ENCODE data around the gene SCP2.

The SCP2 gene, protein sequence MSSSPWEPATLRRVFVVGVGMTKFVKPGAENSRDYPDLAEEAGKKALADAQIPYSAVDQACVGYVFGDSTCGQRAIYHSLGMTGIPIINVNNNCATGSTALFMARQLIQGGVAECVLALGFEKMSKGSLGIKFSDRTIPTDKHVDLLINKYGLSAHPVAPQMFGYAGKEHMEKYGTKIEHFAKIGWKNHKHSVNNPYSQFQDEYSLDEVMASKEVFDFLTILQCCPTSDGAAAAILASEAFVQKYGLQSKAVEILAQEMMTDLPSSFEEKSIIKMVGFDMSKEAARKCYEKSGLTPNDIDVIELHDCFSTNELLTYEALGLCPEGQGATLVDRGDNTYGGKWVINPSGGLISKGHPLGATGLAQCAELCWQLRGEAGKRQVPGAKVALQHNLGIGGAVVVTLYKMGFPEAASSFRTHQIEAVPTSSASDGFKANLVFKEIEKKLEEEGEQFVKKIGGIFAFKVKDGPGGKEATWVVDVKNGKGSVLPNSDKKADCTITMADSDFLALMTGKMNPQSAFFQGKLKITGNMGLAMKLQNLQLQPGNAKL

DNA sequence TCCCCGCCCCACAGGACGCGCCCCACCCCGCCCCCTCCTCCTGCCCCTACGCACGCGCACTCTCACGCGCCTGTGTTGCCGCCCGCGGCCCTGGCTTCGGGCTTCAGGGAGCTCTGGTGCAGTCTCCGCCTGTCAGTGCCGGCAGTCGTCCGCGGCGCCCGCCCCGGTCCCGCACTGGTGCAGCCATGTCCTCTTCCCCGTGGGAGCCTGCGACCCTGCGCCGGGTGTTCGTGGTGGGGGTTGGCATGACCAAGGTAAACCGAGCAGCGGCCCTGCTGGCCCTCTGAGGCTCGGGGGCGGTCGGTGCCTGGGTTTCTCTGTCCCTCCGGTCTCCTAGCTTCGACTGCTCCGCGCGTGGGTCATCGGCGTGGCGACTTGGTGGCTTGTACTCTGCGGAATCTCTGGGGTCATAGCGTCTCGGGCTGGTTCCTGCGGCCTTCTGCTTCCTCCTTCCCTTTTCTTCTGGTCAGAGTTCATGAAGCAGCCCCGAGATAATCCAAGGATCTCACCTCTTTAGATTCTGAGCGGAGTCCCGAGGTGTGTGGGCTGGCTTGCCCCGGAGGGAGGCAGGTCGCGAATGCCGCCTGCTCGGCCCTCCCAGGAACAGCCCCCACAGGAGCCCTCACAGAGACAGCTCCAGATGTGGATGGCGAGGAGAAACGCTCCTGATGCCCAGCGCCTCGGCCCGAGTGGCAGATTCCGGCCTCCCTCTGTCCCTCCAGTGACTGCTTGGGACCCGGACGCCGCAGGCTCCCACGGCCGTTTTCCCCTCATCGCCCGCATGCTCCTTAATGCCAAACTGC is at the start of gene SCP2:
SCP2 (plus strand) TSS at position 65 of the 803 bp plus-strand sequence; CDS start at position 186, 121 bp downstream.
- DNase-seq, result peak; percentile 76 to 82

DNA sequence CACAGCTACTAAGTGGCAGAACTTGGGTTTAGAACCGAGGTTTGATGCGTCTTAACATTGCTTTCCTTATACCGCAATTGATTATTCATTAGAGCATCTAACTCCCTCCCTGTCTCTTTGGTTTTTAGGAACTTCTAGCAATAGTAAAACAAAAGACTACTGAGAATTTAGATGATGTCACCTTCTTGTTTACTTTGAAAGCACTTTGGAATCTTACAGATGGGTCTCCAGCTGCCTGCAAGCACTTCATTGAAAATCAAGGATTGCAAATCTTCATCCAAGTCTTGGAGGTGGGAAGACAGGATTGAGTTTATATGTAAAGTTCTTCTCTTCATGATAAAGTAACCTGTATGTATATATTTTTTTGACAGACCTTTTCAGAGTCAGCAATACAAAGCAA is 49.5 kb upstream of the SCP2 start:
- DNase-seq, result no peak

DNA sequence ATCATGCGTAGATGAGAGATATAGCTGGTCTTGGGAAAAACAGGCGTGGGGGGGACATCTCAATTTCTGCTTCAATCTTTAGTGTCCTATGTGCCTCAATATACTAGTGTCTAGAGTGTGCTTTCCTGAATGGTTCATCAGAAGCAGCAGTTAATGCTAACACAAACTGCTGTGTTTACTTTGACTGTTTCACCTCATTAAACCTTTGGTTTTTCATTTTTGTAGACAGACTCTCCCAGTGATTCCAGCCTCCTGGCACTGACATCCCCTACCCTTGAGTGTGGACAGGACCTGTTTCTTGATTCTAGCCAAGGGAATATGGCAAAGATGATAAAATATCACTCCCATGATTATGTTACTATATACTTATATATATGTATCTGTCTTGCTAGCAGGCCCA is 46.9 kb upstream of the SCP2 start:
- no peak for DNase-seq

DNA sequence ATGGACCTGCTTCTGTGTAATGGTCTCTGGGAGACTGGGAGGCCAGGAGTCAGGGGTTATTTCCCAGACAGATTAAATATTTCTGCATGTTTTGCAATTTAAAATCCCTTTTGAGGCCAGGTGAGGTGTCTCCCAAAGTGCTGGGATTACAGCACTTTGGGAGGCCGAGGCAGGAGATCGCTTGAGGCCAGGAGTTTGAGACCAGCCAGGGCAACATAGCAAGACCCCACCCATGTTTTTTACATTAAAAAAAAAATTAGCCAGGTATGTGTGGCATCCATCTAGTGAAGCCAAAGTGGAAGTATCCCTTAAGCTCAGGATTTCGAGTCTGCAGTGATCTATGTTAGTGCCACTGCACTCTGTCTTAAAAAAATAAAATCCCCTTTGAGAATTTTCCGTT is 39.6 kb upstream of the SCP2 start:
- no peak for DNase-seq

DNA sequence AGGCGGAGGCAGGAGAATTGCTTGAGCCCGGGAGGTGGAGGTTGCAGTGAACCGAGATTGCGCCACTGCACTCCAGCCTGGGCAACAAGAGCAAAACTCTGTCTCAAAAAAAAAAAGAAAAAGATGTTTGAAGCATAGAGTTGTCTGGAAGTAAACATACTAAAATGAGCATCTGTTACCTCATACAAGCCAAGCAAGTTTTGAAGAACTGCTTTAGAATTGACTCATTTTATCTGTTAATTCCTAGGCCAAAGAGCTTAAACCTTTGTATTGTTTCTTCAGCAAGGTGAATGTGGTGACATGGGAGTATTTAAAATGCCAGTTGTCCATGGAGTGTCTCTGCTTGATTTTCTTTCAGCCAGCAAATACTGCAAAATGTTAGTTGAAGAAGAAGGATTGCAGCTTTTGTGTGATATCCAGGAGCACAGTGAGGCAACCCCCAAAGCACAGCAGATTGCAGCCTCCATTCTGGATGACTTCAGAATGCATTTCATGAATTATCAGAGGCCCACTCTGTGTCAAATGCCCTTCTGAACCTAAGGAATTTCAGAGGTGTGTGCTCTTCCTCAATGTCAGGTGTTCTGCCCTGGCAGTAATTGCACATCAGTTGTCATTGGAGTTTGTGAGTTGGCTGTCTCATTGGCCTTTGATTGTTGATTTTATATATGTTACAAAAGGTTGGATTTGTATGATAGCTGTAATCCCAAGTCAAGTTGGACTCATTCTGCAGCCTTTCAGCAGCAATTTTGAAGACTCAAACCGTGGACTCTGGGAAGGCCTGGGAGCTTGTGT is 34.5 kb upstream of the SCP2 start:
- DNase-seq, result no peak

DNA sequence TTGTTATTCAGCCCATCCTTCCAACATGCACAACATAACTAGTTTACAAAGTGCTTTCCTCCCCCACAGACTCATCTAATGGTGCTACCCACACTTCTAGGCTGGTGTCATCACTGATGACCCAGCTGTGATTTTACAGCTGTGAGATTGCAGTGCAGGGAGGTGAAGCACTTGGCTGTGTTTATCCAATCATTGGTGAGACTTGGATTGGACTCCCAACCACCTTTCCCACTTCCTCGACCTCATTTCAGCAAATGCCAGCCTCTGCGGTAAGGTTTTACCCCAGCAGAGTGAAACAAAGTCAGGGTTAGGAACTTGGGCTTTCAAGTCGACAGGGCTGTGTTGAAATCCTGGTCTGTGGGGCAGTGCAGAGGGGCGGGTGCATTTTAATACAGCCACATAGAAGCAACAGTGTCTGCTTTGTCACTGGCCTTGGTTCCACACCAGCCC is 27.6 kb upstream of the SCP2 start:
- DNase-seq, result no peak

DNA sequence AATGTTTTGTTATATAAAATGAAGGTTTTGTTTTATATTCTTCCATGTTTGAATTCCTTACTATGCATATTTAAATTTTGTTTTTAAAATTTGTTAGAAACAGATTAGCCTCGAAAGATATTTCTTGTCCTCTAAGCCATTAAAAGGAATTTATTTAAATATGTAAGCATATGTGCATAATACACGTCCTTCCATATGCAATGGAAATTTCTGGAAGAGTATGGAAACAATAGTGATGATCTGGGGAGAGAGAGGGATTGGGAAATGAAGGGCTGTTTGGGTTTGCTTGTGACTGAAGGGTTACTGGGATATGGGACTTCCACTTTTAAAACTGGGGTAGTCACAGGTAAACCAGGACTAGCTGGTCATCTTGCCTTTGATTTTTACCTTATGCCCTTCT is 26.7 kb upstream of the SCP2 start:
- DNase-seq, result no peak

DNA sequence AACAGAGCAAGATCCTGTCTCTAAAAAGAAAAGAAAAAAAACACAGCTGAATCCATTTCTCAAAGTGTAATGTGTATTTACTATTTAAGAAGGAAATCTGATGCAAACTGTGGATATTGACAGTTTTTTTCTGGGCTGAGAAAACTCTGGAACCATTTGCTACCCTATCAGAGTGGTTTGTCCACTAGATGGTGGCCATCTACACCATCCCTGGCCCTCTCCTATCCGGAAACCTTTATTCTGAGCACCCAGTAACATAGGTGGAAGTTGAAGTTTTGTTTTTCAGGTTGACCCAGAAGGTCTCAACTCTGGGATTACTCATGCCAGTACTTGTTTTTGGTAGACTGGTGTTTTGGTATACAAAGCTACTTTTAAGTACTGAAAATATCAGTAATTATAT is 25.7 kb upstream of the SCP2 start:
- DNase-seq, result no peak

DNA sequence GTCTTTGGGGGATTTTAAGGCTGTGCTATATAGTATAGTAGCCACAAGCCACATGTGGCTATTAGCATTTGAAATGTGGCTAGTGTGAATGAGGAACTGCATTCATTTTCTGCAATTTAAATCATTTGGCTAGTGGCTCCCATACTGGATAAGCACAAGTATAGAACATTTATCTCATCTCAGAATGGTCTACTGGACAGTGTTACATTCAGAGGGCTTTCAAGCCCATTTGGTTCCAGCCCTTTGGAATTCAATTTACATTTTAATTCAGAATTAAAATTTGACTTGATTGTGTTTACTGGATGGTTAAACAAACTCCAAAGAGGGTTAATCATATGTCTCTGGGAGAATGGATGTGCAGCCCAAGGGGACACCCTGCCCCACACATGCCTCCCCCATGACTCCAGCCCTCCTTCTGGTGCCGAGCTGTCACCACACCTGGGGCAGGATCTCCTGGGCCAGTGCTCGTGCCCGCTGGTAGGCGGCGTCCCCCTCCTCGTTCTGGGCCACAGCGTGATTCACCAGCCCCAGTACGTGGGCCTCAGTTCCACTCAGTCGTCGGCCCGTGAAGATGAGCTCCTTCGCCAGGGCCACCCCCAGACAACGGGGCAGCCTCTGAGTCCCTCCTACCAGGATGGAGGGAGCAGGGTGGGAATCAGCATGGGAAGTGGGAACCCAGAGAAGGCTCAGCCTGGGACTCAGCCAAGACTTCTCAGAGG is 22.7 kb upstream of the SCP2 start:
- no peak for DNase-seq

DNA sequence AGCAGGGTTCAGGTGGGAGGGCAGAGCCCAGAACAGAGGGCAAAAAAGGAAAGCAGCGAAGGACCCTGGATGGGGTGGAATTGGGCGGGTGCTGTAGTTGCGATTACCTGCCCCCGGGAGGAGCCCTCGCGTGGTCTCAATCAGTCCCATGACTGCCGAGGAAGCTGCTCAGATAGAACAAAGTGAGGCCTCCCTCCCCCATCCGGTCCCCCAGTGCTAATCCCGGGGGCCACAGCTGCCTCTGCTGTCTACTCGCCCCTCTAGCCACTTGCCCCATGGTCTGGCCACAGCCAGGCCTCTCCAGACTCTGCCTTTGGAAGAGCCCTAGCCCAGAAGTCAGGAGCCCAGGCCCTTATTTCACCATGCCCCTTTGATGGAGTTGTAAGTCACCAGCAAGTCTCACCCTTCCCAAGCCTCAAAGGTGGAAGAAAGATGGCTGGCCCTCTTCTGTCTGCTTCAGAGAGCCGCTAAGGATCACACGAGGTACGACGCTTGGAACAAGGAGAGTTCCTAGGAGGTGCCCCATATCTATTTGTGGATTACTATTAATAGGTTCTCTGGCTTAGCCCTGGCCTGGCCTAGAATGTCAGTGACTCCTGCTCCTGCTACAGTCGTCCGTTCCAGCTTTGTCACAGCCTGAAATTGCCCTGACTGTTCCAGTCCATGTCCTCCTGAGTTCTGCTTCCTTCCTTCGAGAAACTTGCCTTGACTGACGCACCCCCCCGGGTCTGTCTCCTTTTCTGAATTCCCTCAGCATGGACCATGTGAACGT is 22.0 kb upstream of the SCP2 start:
- peak; percentile 16 to 19 for DNase-seq

DNA sequence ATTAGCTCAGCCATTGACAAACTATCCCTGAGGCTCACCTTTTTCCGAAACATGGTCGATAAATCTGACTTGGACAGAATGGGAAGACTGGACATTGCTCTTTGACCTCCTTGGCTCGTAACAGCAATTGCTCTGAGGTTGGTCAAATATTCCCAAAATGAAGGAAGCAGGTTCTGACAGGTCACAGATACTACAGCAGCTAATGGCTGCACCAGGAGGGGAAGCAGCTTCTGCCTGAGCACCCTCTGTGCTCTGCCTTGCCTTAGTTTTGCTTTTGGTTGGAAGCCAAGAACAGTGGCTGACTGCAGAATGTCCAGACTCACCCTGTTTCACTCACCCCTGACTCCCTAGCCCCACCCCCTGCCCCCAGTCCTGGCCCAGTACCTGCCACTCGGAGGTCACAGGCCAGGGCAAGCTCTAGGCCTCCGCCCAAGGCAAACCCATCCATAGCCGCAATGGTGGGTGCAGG is 20.9 kb upstream of the SCP2 start:
- no peak for DNase-seq

DNA sequence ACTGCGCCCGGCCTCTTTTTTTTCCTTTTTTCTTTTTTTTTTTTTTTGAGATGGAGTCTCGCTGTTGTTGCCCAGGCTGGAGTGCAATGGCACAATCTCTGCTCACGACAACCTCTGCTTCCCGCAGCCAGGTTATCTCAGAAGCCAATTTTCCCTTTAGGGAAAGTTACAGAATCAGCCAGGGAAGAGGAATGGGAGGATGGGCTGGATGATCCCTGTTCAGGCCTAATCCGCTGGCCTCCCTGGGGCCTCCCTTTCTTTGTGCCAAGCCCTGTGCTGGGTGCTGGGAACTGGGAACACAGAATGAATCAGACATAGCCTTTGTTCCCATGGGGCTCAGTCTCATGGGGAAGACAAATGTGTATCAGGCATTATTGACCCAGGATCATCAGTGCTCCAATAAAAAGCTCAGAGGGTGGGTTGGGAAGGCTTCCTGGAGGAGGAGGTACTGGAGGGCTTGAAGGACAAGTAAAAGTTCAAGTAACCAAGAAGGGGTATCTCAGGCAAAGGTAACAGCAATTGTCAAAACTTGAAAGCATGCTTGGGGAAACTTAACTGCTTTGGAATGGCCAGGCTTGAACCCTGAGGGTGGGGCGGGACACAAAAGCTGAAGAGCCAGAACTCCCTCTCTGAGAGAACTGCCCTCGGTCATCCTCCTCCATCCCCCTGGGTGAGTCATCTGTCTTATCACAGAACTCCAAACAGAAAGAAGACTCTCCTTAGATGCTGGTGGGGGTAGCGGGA is 19.8 kb upstream of the SCP2 start:
- DNase-seq, result no peak

DNA sequence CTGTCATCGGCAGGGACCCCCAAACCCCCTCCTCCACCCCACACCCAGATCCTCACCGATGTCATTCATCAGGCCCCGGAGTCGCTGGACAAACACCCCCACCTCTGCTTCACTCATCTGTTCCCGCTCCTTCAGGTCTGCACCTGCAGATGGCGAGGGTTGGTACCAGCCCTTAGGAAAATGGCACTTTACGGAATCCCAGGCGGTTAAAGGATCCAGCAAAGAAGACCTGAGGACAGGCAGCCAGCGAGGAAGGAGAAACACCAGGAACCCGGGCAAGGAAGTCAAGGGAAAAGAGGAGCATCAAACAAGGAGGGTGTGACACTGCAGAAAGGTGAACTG is 19.3 kb upstream of the SCP2 start:
- no peak for DNase-seq

DNA sequence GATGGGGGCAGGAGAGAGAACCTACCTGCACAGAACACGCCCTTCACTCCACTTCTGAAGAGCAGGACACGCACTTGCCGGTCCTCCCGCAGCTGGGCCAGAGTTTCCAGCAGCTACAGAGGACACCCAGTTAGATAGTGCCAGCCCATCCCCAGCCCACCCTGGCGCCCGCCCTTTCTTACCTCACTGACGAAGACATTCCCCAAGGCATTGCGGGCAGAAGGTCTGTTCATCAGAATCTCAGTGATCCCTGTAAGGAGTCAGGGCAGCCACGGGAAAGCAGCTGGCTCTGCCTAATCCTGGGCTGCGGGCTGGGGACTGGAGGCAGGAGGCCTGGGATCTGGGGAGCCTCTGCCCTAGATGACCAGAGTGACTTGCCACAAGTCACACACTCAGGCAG is 15.5 kb upstream of the SCP2 start:
- DNase-seq, result no peak

DNA sequence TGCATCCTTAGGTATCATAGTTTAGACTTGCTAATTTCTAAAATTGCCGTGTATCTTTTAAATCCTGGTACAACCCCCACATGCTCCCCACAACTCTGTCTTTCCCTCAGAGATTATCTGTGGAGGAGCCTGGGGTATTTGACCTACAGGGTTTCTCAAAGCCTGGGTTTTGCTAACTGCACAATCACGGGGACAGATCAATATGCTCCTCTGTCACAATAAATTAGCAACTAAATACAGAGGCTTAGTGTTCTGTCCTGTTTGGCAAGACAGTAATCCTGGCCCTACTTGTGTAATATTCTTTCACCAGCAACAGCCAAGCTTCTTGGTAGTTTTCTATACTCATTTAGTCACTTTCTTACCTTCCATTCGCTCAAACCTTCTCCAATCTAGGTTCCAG is 14.1 kb upstream of the SCP2 start:
- no peak for DNase-seq

DNA sequence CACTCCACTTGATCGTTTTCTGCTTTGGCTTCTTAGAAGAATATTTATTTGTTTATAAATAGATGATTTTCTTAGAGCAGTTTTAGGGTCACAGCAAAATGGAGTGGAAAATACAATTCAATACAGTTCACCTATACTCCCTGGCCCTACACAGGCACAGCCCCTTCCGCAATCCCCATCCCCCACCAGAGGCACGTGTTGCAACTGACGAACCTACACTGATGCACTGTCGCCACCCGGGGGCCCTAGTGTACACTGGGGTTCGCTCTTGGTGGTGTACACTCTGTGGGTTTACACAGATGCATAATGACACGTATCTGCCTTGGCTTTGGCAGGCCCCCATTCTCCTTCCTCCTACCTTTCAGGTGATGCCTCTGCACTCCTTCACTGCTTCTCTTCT is 13.5 kb upstream of the SCP2 start:
- no peak for DNase-seq

DNA sequence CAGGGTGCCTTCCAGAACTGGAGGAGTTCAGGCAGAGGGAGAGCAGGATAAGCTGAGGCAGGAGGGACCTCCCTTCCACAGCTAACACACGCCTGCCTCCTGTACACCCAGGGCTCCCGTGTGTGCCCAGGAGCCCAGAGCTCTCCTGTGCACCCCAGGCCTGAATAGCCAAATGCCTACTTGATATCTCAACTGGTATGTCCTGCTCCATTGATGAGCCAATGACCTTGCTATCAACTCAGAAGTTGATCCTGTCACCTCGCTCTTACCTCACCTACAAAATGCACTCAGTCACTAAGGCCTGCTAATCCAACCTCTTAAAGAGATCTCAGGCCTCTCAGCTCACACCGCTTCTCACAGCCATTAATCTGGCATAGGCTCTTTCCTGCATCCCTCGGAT is 12.6 kb upstream of the SCP2 start:
- DNase-seq, result no peak

DNA sequence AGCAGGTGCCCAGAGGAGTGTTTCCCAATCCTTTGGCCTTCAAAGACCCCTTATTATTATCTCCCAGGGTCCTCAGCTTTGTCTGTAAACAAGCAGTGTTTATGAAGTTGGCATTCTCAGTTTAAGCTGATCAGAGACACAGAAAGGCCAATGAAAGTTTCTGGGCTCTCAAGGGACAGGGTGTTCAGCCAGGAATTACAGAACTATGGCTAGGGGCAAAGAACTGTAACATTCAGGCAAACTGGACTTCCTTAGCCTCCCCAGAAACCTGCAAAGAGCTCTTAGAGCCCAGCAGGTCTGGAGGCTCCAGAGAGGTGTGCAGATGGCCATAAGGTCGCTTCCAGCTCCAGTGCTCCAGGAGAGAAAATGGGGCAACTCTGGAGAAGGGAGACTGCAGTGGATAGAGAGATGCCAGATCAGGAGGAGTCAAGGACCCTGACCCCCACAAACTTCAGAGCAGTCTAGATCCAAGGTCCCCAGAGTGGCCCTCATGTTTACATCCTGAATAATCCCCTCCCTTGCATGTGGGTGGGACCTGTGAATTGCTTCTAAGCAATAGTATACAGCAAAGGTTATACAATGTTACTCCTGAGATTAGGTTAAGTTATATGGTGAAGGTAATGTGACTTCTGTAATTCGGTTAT is 11.7 kb upstream of the SCP2 start:
- no peak for DNase-seq

DNA sequence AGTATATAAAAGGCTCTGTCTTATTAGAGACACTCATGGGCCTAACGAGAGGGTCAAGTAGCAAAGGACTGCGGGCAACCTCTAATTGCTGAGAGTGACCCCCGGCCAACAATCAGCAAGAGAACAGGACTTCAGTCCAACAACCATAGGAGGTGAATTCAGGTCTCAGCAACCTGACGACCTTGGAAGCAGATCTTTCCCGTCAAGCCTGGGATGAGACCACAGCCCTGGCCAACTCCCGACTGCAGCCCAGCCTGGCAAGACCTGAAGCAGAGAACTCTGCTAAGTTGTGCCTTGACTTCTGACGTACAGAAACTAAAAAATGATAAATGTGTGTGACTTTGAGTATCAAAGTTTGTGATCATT is 11.2 kb upstream of the SCP2 start:
- DNase-seq, result no peak

DNA sequence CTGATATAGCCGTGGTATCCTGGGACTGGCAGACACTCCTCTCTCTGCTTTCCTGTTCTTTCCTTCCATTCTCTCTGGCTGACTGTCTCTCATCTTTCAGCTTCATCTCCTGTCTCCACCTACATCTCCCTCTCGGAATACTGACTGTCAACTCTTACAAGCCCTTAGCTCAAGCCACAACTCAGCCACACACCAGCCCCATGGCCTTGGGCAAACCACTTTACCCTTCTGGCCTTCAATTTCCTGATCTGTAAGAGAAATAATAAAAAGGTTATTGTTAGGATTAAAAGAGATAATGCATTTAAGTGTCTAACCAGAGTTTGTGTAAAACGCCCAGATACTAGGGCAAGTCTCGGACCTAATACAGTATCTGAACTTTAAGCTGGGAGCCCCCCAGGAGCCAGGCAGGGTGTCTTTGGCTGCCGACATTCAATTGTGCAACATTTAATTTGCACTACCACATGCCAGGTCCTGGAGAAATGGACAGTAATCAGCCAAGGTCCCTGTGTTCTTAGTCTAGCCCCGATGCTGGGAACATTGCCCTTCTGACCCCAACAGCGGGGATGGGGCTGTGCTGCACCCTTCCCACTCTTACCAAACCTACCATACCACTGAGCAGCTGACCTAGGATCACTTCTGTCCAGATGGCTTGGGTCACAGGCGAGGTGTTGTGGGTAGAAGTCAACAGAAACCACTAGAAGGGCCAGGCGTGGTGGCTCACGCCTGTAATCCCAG is 10.7 kb upstream of the SCP2 start:
- DNase-seq, result no peak
